ENCODE data around the gene FDCSP.

Gene FDCSP

DNA sequence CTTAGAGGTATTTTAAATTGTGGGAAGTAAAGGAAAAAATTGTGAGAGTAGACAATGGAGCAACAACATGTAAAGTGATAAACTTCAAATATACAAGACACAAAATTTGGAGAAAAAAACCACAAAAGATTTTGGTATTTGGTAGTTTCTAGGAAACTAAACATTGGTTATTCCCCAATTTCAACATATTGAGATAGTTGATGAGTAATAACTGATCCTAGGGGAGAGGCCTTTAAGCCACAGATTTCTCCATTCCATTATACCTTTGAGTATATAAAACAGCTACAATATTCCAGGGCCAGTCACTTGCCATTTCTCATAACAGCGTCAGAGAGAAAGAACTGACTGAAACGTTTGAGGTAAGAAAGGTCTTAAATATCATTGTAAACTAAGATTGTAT lies at the start of gene FDCSP:
TSS of gene FDCSP (plus strand) at position 301 of the 400 bp plus-strand sequence. CDS start 5,071 bp downstream, outside the sequence.
- no peak within 1 kb of the TSS for H3K9ac ChIP-seq
- no peaks in the 10 kb centered on the region for H3K4me1 ChIP-seq
- no peaks in the 10 kb centered on the region for H3K9me3 ChIP-seq
- no peaks in the 10 kb centered on the region for H3K36me3 ChIP-seq
- TF ChIP-seq Cebpa-rat (IDR thresholded peaks at IDR 0.05), result no peak
- H3K4me2 ChIP-seq, result no peak within 1 kb of the TSS
- no peaks in the 10 kb centered on the region for H3K27me3 ChIP-seq
- no peak within 1 kb of the TSS for H3K27ac ChIP-seq
- H4K20me1 ChIP-seq, result no peaks in the 10 kb centered on the region
- no peak within 1 kb of the TSS for H3K4me3 ChIP-seq

DNA sequence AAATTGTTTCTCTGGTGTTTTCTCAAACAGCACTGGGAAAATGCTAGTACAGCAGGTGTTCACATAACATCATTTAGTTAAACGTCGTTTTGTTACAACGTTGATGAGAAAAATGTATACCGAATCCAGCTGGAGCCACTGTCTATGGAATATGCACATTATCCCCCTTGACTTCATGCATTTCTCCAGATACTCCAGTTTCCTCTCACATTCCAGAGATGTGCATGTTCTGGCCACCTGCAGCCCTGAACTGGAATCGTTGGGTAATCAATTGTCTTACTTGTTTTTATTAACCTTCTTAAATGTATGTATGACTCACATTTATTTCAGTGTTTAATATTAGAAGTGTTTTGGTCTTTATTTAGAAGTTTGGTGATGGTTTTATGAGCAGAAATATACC lies 48.8 kb upstream of the FDCSP start:
- H3K9ac ChIP-seq, result no peak overlapping the region
- H3K4me3 ChIP-seq, result no peak overlapping the region
- no peaks in the 10 kb centered on the region for H3K9me3 ChIP-seq
- no peaks in the 10 kb centered on the region for H3K4me1 ChIP-seq
- no peak for TF ChIP-seq Cebpa-rat (IDR thresholded peaks at IDR 0.05)
- no peaks in the 10 kb centered on the region for H3K27me3 ChIP-seq
- H3K4me2 ChIP-seq, result no peak overlapping the region
- H3K36me3 ChIP-seq, result no peaks in the 10 kb centered on the region
- no peak overlapping the region for H3K27ac ChIP-seq
- no peaks in the 10 kb centered on the region for H4K20me1 ChIP-seq

DNA sequence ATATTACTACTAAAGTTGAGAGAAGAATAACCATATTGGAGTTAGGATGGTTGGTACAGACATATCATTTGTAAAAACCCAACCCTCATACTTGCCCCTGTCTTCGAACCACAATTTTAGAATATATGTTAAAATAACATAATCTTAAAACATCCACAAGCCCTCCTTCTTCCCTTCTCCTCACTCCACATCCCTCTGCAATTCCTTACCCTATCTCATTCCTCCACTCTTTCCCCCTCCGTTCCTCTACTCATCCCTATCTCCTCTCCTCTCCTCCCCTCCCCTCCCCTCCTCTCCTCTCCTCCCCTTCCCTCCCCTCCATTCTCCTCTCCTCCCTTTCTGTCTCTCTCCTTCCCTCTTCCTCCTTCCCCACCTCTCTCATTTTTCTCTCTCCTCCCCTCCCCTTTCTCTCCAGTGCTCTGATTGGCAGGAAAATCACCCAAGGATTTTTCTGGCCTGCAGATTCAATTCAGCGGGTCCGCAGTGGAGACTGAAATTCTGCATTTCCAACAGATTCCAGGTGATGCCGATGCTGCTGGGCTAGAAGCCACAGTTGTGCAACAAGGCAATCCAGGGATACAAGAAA lies 47.8 kb upstream of the FDCSP start:
- H3K4me2 ChIP-seq, result no peak overlapping the region
- H3K9me3 ChIP-seq, result no peaks in the 10 kb centered on the region
- H3K36me3 ChIP-seq, result no peaks in the 10 kb centered on the region
- TF ChIP-seq Cebpa-rat (IDR thresholded peaks at IDR 0.05), result no peak
- H4K20me1 ChIP-seq, result no peaks in the 10 kb centered on the region
- no peaks in the 10 kb centered on the region for H3K4me1 ChIP-seq
- H3K27ac ChIP-seq, result no peak overlapping the region
- no peak overlapping the region for H3K9ac ChIP-seq
- H3K27me3 ChIP-seq, result no peaks in the 10 kb centered on the region
- H3K4me3 ChIP-seq, result no peak overlapping the region

DNA sequence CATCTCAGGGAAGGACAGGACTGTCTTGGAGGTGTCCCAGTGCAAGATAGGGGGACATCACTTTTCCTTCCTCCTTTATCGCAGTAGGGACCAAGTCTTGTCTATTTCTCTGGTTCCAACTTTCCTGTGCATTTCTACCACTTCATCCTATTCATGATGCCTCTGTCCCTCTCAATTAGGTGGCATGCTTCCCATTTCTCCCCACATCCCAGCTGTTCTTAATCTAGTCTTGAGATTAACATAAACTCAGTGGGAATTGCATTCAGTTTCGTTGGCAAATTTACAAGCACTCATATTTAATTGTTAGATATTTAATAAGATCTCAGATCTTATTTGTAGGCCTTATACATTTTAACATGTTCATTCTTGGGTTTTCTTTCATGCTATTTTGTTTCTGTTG lies 46.1 kb upstream of the FDCSP start:
- H4K20me1 ChIP-seq, result no peaks in the 10 kb centered on the region
- H3K4me1 ChIP-seq, result no peaks in the 10 kb centered on the region
- no peaks in the 10 kb centered on the region for H3K27me3 ChIP-seq
- no peak overlapping the region for H3K4me3 ChIP-seq
- no peak overlapping the region for H3K4me2 ChIP-seq
- no peak for TF ChIP-seq Cebpa-rat (IDR thresholded peaks at IDR 0.05)
- no peaks in the 10 kb centered on the region for H3K36me3 ChIP-seq
- no peak overlapping the region for H3K9ac ChIP-seq
- no peaks in the 10 kb centered on the region for H3K9me3 ChIP-seq
- no peak overlapping the region for H3K27ac ChIP-seq

DNA sequence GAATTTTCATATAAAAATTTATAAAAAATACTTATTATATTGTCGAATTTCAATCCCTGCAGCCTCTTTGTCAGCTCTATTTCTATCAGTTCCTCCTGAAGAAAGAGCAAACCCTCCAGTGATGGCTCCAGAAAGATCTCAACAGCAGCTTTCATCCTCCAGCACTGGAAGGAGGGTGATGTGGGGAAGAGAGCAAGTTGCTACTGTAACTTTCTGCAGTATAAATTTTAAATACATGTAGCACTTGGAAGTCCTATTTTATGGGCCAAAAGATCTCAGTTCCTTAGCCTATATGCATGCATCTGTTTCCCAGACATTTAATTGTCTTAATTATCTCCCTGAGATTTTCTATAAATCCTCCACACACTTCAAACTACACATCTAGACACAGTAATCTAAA lies 44.1 kb upstream of the FDCSP start:
- Histone ChIP-seq H3K4me2 (no peak overlapping the region), H3K9me3 (no peaks in the 10 kb centered on the region), H3K27me3 (no peaks in the 10 kb centered on the region), H3K36me3 (no peaks in the 10 kb centered on the region), H3K9ac (no peak overlapping the region), H3K4me3 (no peak overlapping the region), H3K27ac (no peak overlapping the region), H3K4me1 (no peaks in the 10 kb centered on the region), H4K20me1 (no peaks in the 10 kb centered on the region)
- TF ChIP-seq Cebpa-rat (IDR thresholded peaks at IDR 0.05), result no peak

DNA sequence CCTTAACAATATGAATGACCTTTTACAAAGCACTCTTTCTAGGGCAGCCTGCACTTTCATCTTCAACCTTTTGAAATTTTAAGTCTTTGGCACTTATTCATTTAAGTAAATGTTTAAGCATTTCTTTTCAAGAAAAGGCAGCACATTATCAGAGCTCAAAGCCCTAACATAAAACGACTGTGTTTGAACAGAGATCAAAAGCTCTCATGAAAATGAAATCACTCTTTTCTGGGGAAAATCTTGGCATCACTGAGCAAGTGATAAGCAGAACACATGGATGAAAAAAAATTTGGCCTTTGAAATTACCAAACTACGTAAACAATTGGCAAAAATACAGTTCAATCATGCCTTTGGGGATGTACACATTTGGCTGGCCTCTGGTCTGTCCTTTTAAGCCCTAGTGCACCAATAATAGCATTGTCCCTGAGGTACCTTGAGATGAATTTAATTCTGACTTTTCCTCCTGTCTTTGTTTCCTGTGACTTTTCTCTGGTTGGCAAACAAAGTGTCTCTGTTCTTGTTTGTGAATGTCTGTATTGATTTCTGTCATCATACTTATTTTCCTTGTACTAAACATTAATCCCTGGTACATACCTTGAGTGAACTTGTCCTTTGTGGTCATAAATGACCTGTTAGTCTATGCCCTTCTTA lies 43.3 kb upstream of the FDCSP start:
- no peak overlapping the region for H3K9ac ChIP-seq
- H3K4me2 ChIP-seq, result no peak overlapping the region
- no peaks in the 10 kb centered on the region for H3K9me3 ChIP-seq
- no peaks in the 10 kb centered on the region for H3K27me3 ChIP-seq
- H4K20me1 ChIP-seq, result no peaks in the 10 kb centered on the region
- no peaks in the 10 kb centered on the region for H3K36me3 ChIP-seq
- H3K27ac ChIP-seq, result no peak overlapping the region
- no peak for TF ChIP-seq Cebpa-rat (IDR thresholded peaks at IDR 0.05)
- no peak overlapping the region for H3K4me3 ChIP-seq
- H3K4me1 ChIP-seq, result no peaks in the 10 kb centered on the region

DNA sequence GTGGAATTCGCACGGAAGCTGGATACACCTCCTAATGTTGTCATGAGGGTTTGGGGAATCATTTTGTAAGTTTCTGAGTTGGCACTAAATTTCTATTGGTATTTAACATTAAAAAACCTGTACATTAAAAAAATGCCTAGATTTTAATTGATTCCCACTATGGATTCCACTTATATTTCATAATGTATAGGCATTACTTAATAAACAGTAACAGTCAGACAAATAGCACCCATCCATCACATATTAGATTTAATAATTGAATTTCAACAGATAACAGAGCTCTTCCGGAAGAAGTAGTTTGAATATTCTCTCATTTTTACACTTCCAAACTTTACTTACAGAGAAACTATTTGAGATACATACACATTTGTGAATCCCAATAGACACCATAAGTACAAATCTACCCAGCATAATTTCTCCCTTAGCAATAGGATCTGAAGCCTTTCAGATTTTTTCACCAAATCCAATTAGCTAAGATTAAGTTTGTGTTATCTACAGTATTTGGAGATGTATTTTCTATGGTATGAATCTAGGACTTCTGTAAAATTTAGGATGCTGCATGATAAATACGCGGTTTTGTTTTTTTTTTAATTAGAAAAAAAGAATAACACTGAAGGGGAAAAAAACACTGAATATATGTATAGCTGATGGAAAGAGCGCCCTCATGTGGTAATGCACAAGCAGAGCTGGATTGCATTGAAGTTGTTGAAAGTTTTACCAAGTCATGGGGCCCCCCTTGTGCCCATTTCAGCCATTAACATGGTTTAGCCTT lies 42.6 kb upstream of the FDCSP start:
- Histone ChIP-seq H4K20me1 (no peaks in the 10 kb centered on the region), H3K4me1 (no peaks in the 10 kb centered on the region), H3K9me3 (no peaks in the 10 kb centered on the region), H3K27ac (no peak overlapping the region), H3K4me2 (no peak overlapping the region), H3K9ac (no peak overlapping the region), H3K4me3 (no peak overlapping the region), H3K36me3 (no peaks in the 10 kb centered on the region), H3K27me3 (no peaks in the 10 kb centered on the region)
- no peak for TF ChIP-seq Cebpa-rat (IDR thresholded peaks at IDR 0.05)

DNA sequence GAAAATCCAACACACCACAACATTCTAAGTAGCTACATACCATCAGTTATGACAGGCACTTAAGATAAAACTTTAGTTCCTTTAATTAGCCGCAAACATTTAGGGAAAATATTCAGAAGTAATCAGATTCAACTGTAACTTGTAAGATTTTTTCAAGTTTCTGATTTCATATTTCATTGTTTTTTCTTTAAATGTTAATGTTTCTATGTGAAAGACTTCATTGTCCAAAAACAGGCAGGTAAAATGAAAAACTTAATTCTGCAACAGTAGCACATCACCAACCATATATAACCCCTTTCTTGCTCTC lies 42.0 kb upstream of the FDCSP start:
- TF ChIP-seq Cebpa-rat (IDR thresholded peaks at IDR 0.05), result no peak
- Histone ChIP-seq H3K36me3 (no peaks in the 10 kb centered on the region), H3K4me2 (no peak overlapping the region), H3K9me3 (no peaks in the 10 kb centered on the region), H3K4me3 (no peak overlapping the region), H3K27ac (no peak overlapping the region), H3K9ac (no peak overlapping the region), H3K4me1 (no peaks in the 10 kb centered on the region), H3K27me3 (no peaks in the 10 kb centered on the region), H4K20me1 (no peaks in the 10 kb centered on the region)

DNA sequence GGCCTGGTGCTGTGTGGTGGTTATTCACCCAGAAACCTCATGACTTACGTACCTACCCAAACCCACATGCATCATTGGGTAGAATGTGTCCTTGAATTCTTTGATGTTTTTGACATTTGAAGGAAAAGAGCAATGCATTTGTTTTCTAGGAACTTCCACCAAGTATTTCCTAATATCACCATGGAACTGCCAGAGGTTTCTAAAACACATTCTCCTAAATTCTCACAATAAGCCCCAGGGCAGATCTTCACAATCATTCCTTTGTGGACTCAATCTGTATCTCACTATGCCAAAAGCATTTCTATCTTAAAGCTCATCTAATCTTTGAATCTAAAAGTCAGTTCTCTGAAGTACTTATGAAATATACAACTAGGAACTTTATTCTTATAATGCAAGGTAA lies 38.7 kb upstream of the FDCSP start:
- no peak overlapping the region for H3K9ac ChIP-seq
- H3K4me2 ChIP-seq, result no peak overlapping the region
- H3K4me3 ChIP-seq, result no peak overlapping the region
- H4K20me1 ChIP-seq, result no peaks in the 10 kb centered on the region
- no peaks in the 10 kb centered on the region for H3K4me1 ChIP-seq
- H3K27ac ChIP-seq, result no peak overlapping the region
- no peaks in the 10 kb centered on the region for H3K36me3 ChIP-seq
- no peak for TF ChIP-seq Cebpa-rat (IDR thresholded peaks at IDR 0.05)
- no peaks in the 10 kb centered on the region for H3K9me3 ChIP-seq
- no peaks in the 10 kb centered on the region for H3K27me3 ChIP-seq

DNA sequence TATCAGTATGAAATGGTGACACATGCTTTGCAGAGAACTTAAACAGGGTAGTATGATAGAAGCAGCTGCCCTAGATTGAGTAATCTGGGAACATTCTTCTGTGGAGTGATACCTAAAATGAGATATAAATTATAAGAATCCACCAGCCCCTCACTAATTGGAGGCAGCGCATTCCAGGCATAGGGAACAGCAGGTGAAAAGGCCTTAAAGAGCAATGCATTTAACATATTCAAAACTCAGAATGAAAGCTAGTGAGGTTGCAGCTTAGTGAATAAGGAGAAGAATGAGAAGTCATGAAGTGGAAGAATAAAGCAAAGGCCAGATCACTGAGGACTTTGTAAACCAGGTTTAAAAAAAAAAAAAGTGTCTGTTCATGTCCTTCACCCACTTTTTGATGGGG lies 35.3 kb upstream of the FDCSP start:
- TF ChIP-seq Cebpa-rat (IDR thresholded peaks at IDR 0.05), result no peak
- no peaks in the 10 kb centered on the region for H3K36me3 ChIP-seq
- H3K27ac ChIP-seq, result no peak overlapping the region
- H4K20me1 ChIP-seq, result no peaks in the 10 kb centered on the region
- no peak overlapping the region for H3K4me3 ChIP-seq
- H3K4me2 ChIP-seq, result no peak overlapping the region
- no peaks in the 10 kb centered on the region for H3K4me1 ChIP-seq
- no peak overlapping the region for H3K9ac ChIP-seq
- no peaks in the 10 kb centered on the region for H3K27me3 ChIP-seq
- H3K9me3 ChIP-seq, result no peaks in the 10 kb centered on the region

Data from BLaER1 (cell line).